Measurements from ENCODE around the gene SPRR3. TPM values are rescaled to one million over a fixed set of nuclear protein-coding genes. Genes with fewer than 3 reads are reported as not detected.
"Not testable (repeated sequence)": the region's sequence is repeated elsewhere in the genome, so short reads cannot be mapped to it uniquely, and the experiment has no call there.

The SPRR3 gene
- total RNA-seq, 2 donors from 2014 or later: not detected

GRCh38 chr1:152999818-153000217, 1.7 kb upstream of the SPRR3 start:
- H3K9me3 ChIP-seq: peaks cover 0 to 5% of the 10 kb centered on the region in 2 donors
- no peaks in the 10 kb centered on the region for H3K4me1 ChIP-seq
- TF ChIP-seq, protein P1, sequence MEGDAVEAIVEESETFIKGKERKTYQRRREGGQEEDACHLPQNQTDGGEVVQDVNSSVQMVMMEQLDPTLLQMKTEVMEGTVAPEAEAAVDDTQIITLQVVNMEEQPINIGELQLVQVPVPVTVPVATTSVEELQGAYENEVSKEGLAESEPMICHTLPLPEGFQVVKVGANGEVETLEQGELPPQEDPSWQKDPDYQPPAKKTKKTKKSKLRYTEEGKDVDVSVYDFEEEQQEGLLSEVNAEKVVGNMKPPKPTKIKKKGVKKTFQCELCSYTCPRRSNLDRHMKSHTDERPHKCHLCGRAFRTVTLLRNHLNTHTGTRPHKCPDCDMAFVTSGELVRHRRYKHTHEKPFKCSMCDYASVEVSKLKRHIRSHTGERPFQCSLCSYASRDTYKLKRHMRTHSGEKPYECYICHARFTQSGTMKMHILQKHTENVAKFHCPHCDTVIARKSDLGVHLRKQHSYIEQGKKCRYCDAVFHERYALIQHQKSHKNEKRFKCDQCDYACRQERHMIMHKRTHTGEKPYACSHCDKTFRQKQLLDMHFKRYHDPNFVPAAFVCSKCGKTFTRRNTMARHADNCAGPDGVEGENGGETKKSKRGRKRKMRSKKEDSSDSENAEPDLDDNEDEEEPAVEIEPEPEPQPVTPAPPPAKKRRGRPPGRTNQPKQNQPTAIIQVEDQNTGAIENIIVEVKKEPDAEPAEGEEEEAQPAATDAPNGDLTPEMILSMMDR (IDR thresholded peaks at IDR 0.05): no peak
- no peak overlapping the region for H3K27ac ChIP-seq
- H3K27me3 ChIP-seq: no peaks in the 10 kb centered on the region
- no peaks in the 10 kb centered on the region for H3K36me3 ChIP-seq
- DNase-seq (ENCODE audit: low spot score): no peak
- no peak overlapping the region for H3K4me3 ChIP-seq

GRCh38 chr1:153000294-153000693, 1.3 kb upstream of the SPRR3 start:
- Histone ChIP-seq H3K9me3 (peaks cover 0 to 2% of the 10 kb centered on the region in 2 donors), H3K4me3 (no peak overlapping the region), H3K27me3 (no peaks in the 10 kb centered on the region), H3K27ac (no peak overlapping the region), H3K36me3 (no peaks in the 10 kb centered on the region), H3K4me1 (no peaks in the 10 kb centered on the region)
- TF ChIP-seq, protein P1 (IDR thresholded peaks at IDR 0.05): no peak
- no peak for DNase-seq (ENCODE audit: low spot score)

- H3K9me3 ChIP-seq, H3K27ac ChIP-seq, H3K36me3 ChIP-seq: not testable (repeated sequence)
Observed at GRCh38 chr1:153011235-153011758, 9.7 kb downstream of the SPRR3 start.

DNA sequence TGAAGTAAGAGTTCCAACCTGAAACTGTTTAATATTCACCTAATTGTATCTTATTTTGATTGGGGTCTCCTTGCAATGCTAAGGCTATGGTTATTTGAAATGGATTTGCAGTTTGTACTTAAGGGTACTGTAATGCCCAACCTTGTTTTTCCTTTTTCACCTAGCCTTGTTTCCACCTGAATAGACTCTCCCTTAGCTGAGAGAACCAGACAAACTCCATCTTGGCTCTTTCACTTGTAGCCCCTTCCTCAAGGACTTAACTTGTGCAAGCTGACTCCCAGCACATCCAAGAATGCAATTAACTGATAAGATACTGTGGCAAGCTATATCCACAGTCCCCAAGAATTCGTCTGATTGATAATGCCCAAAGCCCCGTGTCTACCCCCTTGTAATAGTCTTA, 20.3 kb downstream of the SPRR3 start:
- H3K36me3 ChIP-seq; H3K4me3 ChIP-seq; H3K4me1 ChIP-seq; H3K27me3 ChIP-seq; H3K27ac ChIP-seq; H3K9me3 ChIP-seq; DNase-seq (ENCODE audit: low spot score): not testable (repeated sequence)

More at GRCh38 chr1:153011235-153011758, 9.7 kb downstream of the SPRR3 start:
- H3K4me1 ChIP-seq; H3K27me3 ChIP-seq; H3K4me3 ChIP-seq; DNase-seq (ENCODE audit: low spot score): not testable (repeated sequence)

- DNase-seq (ENCODE audit: low spot score); H3K9me3 ChIP-seq; H3K4me3 ChIP-seq; H3K4me1 ChIP-seq; H3K27me3 ChIP-seq; H3K27ac ChIP-seq; H3K36me3 ChIP-seq: not testable (repeated sequence)
Observed at GRCh38 chr1:153022340-153022739, 20.8 kb downstream of the SPRR3 start.

DNA sequence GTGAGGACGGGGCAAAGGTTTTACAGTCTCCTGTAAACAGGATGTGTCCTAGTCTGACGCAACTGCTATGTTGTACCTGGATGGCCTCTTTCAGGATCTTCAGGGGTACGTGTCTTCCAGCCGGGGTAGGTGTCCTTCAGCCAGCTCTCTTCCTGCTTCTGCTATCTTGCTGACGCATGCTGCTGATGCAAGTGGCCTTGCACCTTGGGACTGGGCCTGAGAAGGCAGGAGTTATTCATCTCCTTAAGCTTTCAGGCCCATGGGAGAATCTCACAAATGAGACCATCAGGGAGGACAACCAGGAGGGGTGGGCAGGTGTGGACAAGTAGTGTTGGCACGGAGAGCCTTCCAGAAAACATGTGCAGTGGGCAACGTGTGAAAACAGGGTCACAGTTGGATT, 21.6 kb downstream of the SPRR3 start:
- TF ChIP-seq, protein P1 (IDR thresholded peaks at IDR 0.05): no peak
- no peaks in the 10 kb centered on the region for H3K4me1 ChIP-seq
- no peaks in the 10 kb centered on the region for H3K9me3 ChIP-seq
- H3K27ac ChIP-seq: no peak overlapping the region
- H3K4me3 ChIP-seq: no peak overlapping the region
- DNase-seq (ENCODE audit: low spot score): no peak
- no peaks in the 10 kb centered on the region for H3K27me3 ChIP-seq
- H3K36me3 ChIP-seq: no peaks in the 10 kb centered on the region

DNA sequence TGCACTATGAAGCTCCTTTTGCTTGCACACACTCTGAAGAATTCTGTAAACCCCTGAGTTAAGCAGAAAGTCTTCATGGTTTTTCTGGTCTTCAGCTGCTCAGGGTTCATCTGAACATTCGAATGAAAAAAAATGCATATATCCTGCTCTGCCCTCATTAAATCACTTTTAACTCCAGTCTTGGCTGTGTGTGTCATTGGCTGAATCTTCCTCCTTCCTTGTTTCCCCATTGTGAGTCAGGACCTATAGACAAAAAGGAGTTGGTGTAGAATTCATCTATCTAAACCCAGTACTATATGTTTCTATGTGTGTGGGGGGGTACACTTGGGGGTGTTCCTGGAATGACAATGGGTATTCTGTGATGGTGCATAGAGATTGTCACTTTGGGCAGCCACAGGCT, 22.9 kb downstream of the SPRR3 start:
- Histone ChIP-seq H3K27me3 (no peaks in the 10 kb centered on the region), H3K27ac (no peak overlapping the region), H3K4me3 (no peak overlapping the region), H3K9me3 (no peaks in the 10 kb centered on the region), H3K4me1 (no peaks in the 10 kb centered on the region), H3K36me3 (no peaks in the 10 kb centered on the region)
- TF ChIP-seq, protein P1 (IDR thresholded peaks at IDR 0.05): no peak
- no peak for DNase-seq (ENCODE audit: low spot score)

All from right atrium auricular region (tissue), 2 donors.